GM10266 (cell line): Measurements from ENCODE around the gene BMPR1B.
"Not testable (repeated sequence)": the region's sequence is repeated elsewhere in the genome, so short reads cannot be mapped to it uniquely, and the experiment has no call there.

Experiments used
- DNase-seq: peaks from one replicate; pipeline ENCODE4 v3.0.0; 2012; ENCODE audit errors: extremely low spot score
- TF ChIP-seq, protein P1 (sequence below): IDR thresholded peaks from 2 replicates; pipeline ENCODE4 v1.5.1; 2012; ENCODE audit warnings: mild to moderate bottlenecking, low read depth; ENCODE audit not compliant: control insufficient read depth, insufficient read depth; ENCODE audit errors: missing control alignments

The BMPR1B gene

DNA sequence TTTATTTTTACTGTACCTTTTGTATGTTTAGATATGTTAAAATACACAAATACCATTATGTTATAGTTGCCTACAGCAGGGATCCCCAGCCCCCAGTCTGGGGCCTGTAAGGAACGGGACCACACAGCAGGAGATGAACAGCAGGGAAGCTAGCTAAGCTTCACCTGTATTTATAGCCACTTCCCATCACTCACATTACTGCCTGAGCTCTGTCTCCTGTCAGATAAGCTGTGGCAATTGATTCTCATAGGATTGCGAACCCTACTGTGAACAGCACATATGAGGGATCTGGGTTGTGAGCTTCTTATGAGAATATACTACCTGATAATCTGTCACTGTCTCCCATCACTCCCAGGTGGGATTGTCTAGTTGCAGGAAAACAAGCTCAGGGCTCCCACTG, 73.9 kb downstream of the BMPR1B start:
- TF ChIP-seq, protein P1, sequence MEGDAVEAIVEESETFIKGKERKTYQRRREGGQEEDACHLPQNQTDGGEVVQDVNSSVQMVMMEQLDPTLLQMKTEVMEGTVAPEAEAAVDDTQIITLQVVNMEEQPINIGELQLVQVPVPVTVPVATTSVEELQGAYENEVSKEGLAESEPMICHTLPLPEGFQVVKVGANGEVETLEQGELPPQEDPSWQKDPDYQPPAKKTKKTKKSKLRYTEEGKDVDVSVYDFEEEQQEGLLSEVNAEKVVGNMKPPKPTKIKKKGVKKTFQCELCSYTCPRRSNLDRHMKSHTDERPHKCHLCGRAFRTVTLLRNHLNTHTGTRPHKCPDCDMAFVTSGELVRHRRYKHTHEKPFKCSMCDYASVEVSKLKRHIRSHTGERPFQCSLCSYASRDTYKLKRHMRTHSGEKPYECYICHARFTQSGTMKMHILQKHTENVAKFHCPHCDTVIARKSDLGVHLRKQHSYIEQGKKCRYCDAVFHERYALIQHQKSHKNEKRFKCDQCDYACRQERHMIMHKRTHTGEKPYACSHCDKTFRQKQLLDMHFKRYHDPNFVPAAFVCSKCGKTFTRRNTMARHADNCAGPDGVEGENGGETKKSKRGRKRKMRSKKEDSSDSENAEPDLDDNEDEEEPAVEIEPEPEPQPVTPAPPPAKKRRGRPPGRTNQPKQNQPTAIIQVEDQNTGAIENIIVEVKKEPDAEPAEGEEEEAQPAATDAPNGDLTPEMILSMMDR, result no peak
- no peak for DNase-seq

DNA sequence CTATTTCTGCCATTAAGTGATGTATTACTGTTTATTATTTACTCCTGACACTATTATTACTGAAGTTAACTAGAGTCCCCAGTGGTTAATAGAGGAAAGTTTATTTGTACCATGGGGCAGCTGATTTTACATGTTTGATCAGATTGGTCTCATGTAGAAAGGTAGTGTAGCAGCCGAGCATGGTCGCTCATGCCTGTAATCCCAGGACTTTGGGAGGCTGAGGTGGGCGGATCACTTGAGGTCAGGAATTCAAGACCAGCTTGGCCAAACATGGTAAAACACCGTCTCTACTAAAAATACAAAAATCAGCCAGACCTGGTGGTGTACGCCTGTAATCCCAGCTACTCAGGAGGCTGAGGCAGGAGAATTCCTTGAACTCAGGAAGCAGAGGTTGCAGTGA, 74.6 kb downstream of the BMPR1B start:
- DNase-seq, result not testable (repeated sequence)

DNA sequence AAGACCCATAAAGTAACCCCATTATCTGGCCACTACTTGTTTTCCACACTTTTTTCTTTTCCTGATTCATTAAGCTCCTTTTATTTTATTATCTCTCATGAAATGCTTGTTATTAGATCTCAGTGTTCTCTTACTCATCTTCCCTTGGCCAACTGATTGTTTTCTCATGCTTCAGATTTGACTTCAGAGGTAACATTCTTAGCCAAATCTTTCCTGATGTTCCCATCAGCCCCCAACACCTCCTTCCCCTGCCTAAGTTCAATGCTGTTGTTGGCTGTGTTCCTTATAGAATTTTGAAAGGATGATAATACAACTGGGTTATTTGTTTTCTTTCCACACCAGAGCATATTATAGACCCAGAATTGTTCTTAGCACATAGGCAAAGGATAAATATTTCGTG, 75.6 kb downstream of the BMPR1B start:
- no peak for DNase-seq
- TF ChIP-seq, protein P1, result no peak

DNA sequence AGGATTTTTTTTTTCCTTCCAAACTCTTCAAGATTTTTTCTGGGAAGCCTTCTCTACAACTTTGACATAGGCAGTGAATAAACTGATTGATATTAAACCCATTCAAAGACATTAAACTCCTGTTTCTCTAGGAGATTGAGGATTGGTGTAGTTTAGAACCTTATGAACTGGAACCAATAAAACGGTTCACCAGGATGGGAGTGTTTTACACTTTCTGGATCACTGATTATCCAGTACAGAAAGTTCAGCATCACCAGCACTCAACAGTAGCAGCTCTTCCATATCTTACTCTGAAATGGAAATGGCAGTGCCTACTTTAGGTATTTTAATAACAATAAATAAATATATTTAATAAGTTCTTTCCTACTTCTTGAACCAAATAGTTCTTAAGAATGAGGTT, 76.7 kb downstream of the BMPR1B start:
- no peak for DNase-seq
- TF ChIP-seq, protein P1, result no peak

DNA sequence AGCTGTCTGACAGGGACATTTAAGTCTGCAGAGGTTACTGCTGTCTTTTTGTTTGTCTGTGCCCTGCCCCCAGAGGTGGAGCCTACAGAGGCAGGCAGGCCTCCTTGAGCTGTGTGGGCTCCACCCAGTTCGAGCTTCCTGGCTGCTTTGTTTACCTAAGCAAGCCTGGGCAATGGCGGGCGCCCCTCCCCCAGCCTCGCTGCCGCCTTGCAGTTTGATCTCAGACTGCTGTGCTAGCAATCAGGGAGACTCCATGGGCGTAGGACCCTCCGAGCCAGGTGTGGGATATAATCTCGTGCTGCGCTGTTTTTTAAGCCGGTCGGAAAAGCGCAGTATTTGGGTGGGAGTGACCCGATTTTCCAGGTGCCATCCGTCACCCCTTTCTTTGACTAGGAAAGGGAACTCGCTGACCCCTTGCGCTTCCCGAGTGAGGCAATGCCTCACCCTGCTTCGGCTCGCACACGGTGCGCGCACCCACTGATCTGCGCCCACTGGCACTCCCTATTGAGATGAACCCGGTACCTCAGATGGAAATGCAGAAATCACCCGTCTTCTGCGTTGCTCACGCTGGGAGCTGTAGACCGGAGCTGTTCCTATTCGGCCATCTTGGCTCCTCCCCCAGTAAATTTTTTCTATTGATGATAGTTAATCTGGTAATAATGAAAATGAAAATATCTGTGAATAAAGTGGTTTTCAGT, 83.6 kb downstream of the BMPR1B start:
- not testable (repeated sequence) for DNase-seq

DNA sequence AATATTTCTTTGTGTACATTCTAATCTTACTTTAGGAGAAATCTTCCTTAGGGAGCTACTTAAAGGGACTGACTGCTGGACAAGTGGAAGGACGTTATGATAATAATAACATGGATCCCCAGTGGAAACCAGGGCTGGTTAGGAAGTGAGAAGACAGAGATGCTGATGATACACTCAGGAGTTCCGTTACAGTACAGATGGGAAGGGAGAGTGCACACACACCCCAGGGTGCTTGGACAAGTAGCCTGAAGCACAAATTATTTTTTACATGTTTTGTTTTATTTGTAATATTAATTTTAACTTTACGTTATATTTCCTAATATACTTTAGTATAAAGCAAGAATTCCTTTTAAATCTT, 84.1 kb downstream of the BMPR1B start:
- no peak for DNase-seq
- TF ChIP-seq, protein P1, result no peak

DNA sequence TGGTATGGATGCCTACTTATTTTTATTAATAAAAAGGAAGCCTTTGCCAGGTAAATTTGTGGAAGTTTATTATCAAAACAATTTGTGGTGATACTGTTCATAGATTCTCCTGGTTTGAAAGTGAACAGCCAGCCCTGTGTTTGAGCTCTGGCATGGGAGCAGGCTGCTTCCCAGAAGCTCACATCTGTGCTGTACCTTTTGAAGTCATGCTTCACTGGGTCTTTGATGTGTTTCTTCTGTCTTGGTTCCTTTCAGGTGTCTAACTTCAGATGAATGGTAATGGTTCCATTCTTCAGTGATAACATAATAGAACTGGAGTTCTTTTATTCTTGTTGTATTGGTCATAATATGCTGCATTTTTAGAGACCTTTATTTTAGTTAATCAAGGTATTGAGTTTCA, 85.5 kb downstream of the BMPR1B start:
- TF ChIP-seq, protein P1, result no peak
- no peak for DNase-seq

DNA sequence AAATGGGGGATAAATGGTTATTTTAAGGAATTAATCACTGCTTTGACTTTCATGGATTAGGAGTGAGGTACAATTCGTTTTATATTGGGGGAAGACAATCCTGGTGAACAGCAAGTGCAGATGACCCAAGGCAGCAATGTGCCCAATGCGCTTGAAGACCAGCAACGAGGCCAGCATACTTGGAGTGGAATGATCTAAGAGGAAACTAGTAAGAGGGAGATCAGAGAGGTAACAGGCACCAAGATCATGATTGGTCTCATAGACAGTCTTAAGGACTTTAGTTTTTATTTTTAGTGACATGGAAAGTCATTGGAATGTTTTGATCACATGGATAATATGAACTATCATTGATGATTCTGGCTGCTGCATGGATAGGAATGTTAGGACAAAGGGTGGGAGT, 90.6 kb downstream of the BMPR1B start:
- DNase-seq, result no peak
- TF ChIP-seq, protein P1, result no peak
